Panc1 (cell line): ENCODE results near the gene VPS33B. TPM values are rescaled to one million over a fixed set of nuclear protein-coding genes. Genes with fewer than 3 reads are reported as not detected.

ENCODE experiments used
- ATAC-seq: fragments of 200-7000 bp; cut with Tn5 transposase; 2 replicates; pipeline ENCODE4 v1.9.1; 2020; ENCODE audit warnings: mild to moderate bottlenecking, moderate library complexity
- Bru-seq: library from RNA; stranded (reverse); fragments of 400-500 nt; gene quantifications from one replicate; lab custom pipeline; 2021; lab: Mats Ljungman, UMichigan
- BruChase-seq, 2 experiments: library from RNA; stranded (reverse); fragments of 400-500 nt; gene quantifications; one replicate each; lab custom pipeline; 2021; lab: Mats Ljungman, UMichigan
- BruUV-seq: library from RNA; stranded (reverse); fragments of 400-500 nt; replicated peaks from 2 replicates; lab custom pipeline; 2021; lab: Mats Ljungman, UMichigan
- CTCF ChIA-PET: fragments of 300-600 bp; sonication (Branson Sonifier 250); formaldehyde crosslinking; loops from one replicate; lab custom pipeline; 2022; ENCODE audit warnings: antibody characterized with exemption; lab: Charles Lee
- POLR2A ChIA-PET: fragments of 300-600 bp; sonication (Branson Sonifier 250); formaldehyde crosslinking; loops from one replicate; lab custom pipeline; 2022; ENCODE audit warnings: antibody characterized with exemption; lab: Charles Lee
- DNase-seq: peaks from one replicate; pipeline ENCODE4 v3.0.0-alpha.2; 2010; ENCODE audit warnings: low read depth, low spot score
- H3K27ac ChIP-seq: 2 replicates; pipeline ENCODE4 v1.5.1; 2011; ENCODE audit warnings: mild to moderate bottlenecking, low read length, inconsistent platforms
- H3K27me3 ChIP-seq: fragments of 200-500 bp; sonication (Bioruptor generic); 2 replicates; pipeline ENCODE4 v1.6.0; 2014; ENCODE audit warnings: low read length, inconsistent platforms; ENCODE audit not compliant: control insufficient read depth, insufficient read depth
- H3K36me3 ChIP-seq: fragments of 200-500 bp; sonication (Bioruptor generic); 2 replicates; pipeline ENCODE4 v1.5.1; 2014; ENCODE audit warnings: inconsistent platforms, mild to moderate bottlenecking, low read length, moderate library complexity; ENCODE audit not compliant: control insufficient read depth, insufficient read depth
- H3K4me1 ChIP-seq: 2 replicates; pipeline ENCODE4 v1.5.1; 2011; ENCODE audit warnings: inconsistent platforms, mild to moderate bottlenecking, low read length, moderate library complexity; ENCODE audit not compliant: control insufficient read depth, insufficient read depth
- H3K4me3 ChIP-seq, 2 experiments: 2 replicates each; pipeline ENCODE4 v1.5.1; 2011 to 2012; ENCODE audit warnings: low read depth in 2 of 2, low read length in 2 of 2, mild to moderate bottlenecking in 2 of 2, inconsistent platforms in 1 of 2, moderate library complexity in 1 of 2
- H3K9me3 ChIP-seq: fragments of 200-500 bp; sonication (Bioruptor generic); 2 replicates; pipeline ENCODE4 v1.5.1; 2014; ENCODE audit warnings: low read depth, mild to moderate bottlenecking, inconsistent platforms, low read length, moderate library complexity; ENCODE audit not compliant: control insufficient read depth, insufficient read depth
- CTCF ChIP-seq: fragments of 450-650 bp; IDR thresholded peaks from 2 replicates; pipeline ENCODE4 v1.5.1; 2017; ENCODE audit warnings: mild to moderate bottlenecking
- POLR2AphosphoS5 ChIP-seq: IDR thresholded peaks from 2 replicates; pipeline ENCODE4 v1.6.1; 2012; ENCODE audit warnings: mild to moderate bottlenecking, low read depth, low read length, moderate library complexity
- REST ChIP-seq, 2 experiments: IDR thresholded peaks; 2 replicates each; pipeline ENCODE4 v1.6.1; 2011 to 2012; ENCODE audit warnings: low read depth in 2 of 2, control low read depth in 1 of 2, low read length in 1 of 2, mild to moderate bottlenecking in 1 of 2, moderate library complexity in 1 of 2; ENCODE audit not compliant: insufficient read depth in 1 of 2
- SIN3A ChIP-seq: IDR thresholded peaks from 2 replicates; pipeline ENCODE4 v1.6.1; 2012; ENCODE audit warnings: low read depth, mild to moderate bottlenecking, low read length, moderate library complexity, borderline replicate concordance; ENCODE audit not compliant: insufficient read depth
- TCF7L2 ChIP-seq: IDR thresholded peaks from 2 replicates; pipeline ENCODE4 v1.6.1; 2011; ENCODE audit warnings: mild to moderate bottlenecking, low read depth, low read length, inconsistent platforms
- in situ Hi-C: cut with HindIII; loops from 2 replicates; pipeline ENCODE4 v1.10.0; 2016; ENCODE audit warnings: low sequenced_read_pairs, low pct_unique_long_range_greater_than_20kb
- intact Hi-C: fragments of 100-400 bp; cut with micrococcal nuclease; formaldehyde crosslinking; loops from one replicate; pipeline ENCODE4 v1.10.0; 2022; ENCODE audit not compliant: unreplicated experiment
- long read RNA-seq: library from polyadenylated mRNA; unstranded; transcript quantifications from one replicate; pipeline ENCODE4 v2.0.0, GENCODE V29; 2021; ENCODE audit not compliant: unreplicated experiment
- polyA plus RNA-seq: library from polyadenylated mRNA; unstranded; fragments of >200 nt; gene quantifications from one replicate; pipeline ENCODE4 v1.2.1, GENCODE V29; 2012; ENCODE audit warnings: missing spikeins; ENCODE audit not compliant: insufficient read length
- total RNA-seq: library from RNA; stranded (reverse); gene quantifications from one replicate; pipeline ENCODE4 v1.2.1, GENCODE V29; 2021; ENCODE audit not compliant: unreplicated experiment

VPS33B gene
- 16.3 TPM for total RNA-seq
- 17.2 TPM for polyA plus RNA-seq
- Bru-seq, nascent RNA = percentile 67 among the genes with signal in this experiment
- percentile 79 among the genes with signal in this experiment for BruChase-seq, experiment 1, labeled RNA remaining after a 2-hour chase
- BruChase-seq, experiment 2, labeled RNA remaining after a 6-hour chase = percentile 79 among the genes with signal in this experiment
- long read RNA-seq, transcript VPS33B-201 (23 exons, 2,767 nt) = major isoform, 14 of 27 reads
- long read RNA-seq, partial matches to known transcripts = 5 of 27 reads
- long read RNA-seq, other reads (novel, unspliced or antisense) = 8 of 27 reads

- in situ Hi-C loops (no loop called here), intact Hi-C loops (no loop called here)
- Histone ChIP-seq H3K27me3 (no peaks in the 10 kb centered on the region), H3K36me3 (peaks cover 7% of the 10 kb centered on the region; the same call in 1 of the 2 replicates), H3K4me1 (peaks cover 6% of the 10 kb centered on the region; the same call in 1 of the 2 replicates), H3K4me3 (peak within 1 kb of the TSS; percentile 84 to 95), H3K27ac (peak within 1 kb of the TSS; percentile 93), H3K9me3 (no peaks in the 10 kb centered on the region)
- POLR2A ChIA-PET = interaction anchor here (0.6 to 0.7 kb wide), 2 partner anchors 26 to 508 kb away, joined by 5 to 11 read pairs; no protein-coding TSS in a partner anchor
- BruUV-seq = no TSS peak
- 0 out of 2 replicates have a peak, but pooled peaks have one; percentile 51 for TF ChIP-seq TCF7L2
- peak; percentile 89 for TF ChIP-seq POLR2AphosphoS5
- peak; percentile 42; the same call in 1 of the 2 replicates for TF ChIP-seq SIN3A
- no peak for TF ChIP-seq CTCF
- CTCF ChIA-PET = interaction anchor here (1.4 kb wide), 1 partner anchor 11 kb away, joined by 5 read pairs; no protein-coding TSS in a partner anchor
- peak; percentile 97 for ATAC-seq
- peak; percentile 52 for DNase-seq
These were observed at the start of gene VPS33B for GRCh38 chr15:91022075-91022831. TSS of gene VPS33B (minus strand) at chr15:91022594. CDS start at chr15:91022249, 345 bp downstream.

- no TSS peak for BruUV-seq
- H3K4me1 ChIP-seq = no peaks in the 10 kb centered on the region
- CTCF ChIA-PET = no interaction called here
- no peak overlapping the region for H3K27ac ChIP-seq
- intact Hi-C loops = no loop called here
- H3K36me3 ChIP-seq = no peaks in the 10 kb centered on the region
- peaks cover 14% of the 10 kb centered on the region for H3K27me3 ChIP-seq
- no peaks in the 10 kb centered on the region for H3K9me3 ChIP-seq
- no peak for DNase-seq
- H3K4me3 ChIP-seq = no peak overlapping the region
- TF ChIP-seq POLR2AphosphoS5 (no peak), CTCF (no peak)
- POLR2A ChIA-PET = no interaction called here
- in situ Hi-C loops = no loop called here
- no peak for ATAC-seq
These were observed 49.8 kb upstream of the VPS33B start for GRCh38 chr15:91072161-91072560.

- H3K27me3 ChIP-seq = peaks cover 14% of the 10 kb centered on the region
- ATAC-seq (no peak), DNase-seq (no peak)
- intact Hi-C loops (no loop called here), in situ Hi-C loops (no loop called here)
- CTCF ChIA-PET = no interaction called here
- no TSS peak for BruUV-seq
- POLR2A ChIA-PET = no interaction called here
- TF ChIP-seq POLR2AphosphoS5 (no peak), REST (IDR thresholded peaks at IDR 0.05; ENCODE audit: insufficient read depth in 1 of 2, low read depth in 2 of 2, low read length in 1 of 2) (no peak), SIN3A (no peak), TCF7L2 (no peak), CTCF (no peak)
- no peaks in the 10 kb centered on the region for H3K36me3 ChIP-seq
- H3K4me1 ChIP-seq = no peaks in the 10 kb centered on the region
- H3K9me3 ChIP-seq = no peaks in the 10 kb centered on the region
- H3K4me3 ChIP-seq = no peak overlapping the region
- H3K27ac ChIP-seq = no peak overlapping the region
These were observed 48.5 kb upstream of the VPS33B start for GRCh38 chr15:91070872-91071271.
